ENCODE results near the gene GFPT1. TPM values are rescaled to one million over a fixed set of nuclear protein-coding genes. Genes with fewer than 3 reads are reported as not detected.
"Not testable (repeated sequence)": the region's sequence is repeated elsewhere in the genome, so short reads cannot be mapped to it uniquely, and the experiment has no call there.

The GFPT1 gene
- total RNA-seq, 1 donor from 2014 or later: 52.7 TPM

GRCh38 chr2:69424419-69424818 is 37.4 kb upstream of the GFPT1 start:
- Mint-ChIP-seq H3K36me3 (peaks cover 18% of the 10 kb centered on the region), H3K27me3 (ENCODE audit: low read depth) (no peaks in the 10 kb centered on the region), H3K4me1 (no peaks in the 10 kb centered on the region), H3K9me3 (no peaks in the 10 kb centered on the region), H3K4me3 (no peak overlapping the region), H3K27ac (no peak overlapping the region)
- no peak for DNase-seq (ENCODE audit: low spot score in 2 of 2, unreplicated experiment in 2 of 2)
- TF ChIP-seq CTCF (IDR thresholded peaks at IDR 0.05; ENCODE audit: unreplicated experiment): no peak

GRCh38 chr2:69422198-69422597 is 35.2 kb upstream of the GFPT1 start:
- no peaks in the 10 kb centered on the region for H3K27me3 Mint-ChIP-seq (ENCODE audit: low read depth)
- no peak for DNase-seq (ENCODE audit: low spot score in 2 of 2, unreplicated experiment in 2 of 2)
- H3K9me3 Mint-ChIP-seq: no peaks in the 10 kb centered on the region
- H3K4me1 Mint-ChIP-seq: no peaks in the 10 kb centered on the region
- peaks cover 22% of the 10 kb centered on the region for H3K36me3 Mint-ChIP-seq
- no peak overlapping the region for H3K27ac Mint-ChIP-seq
- H3K4me3 Mint-ChIP-seq: no peak overlapping the region
- no peak for TF ChIP-seq CTCF (IDR thresholded peaks at IDR 0.05; ENCODE audit: unreplicated experiment)

- H3K36me3 Mint-ChIP-seq: peaks cover 25% of the 10 kb centered on the region
- DNase-seq (ENCODE audit: low spot score in 2 of 2, unreplicated experiment in 2 of 2); H3K4me3 Mint-ChIP-seq; H3K4me1 Mint-ChIP-seq; H3K27me3 Mint-ChIP-seq (ENCODE audit: low read depth); H3K27ac Mint-ChIP-seq; H3K9me3 Mint-ChIP-seq: not testable (repeated sequence)
Observed at GRCh38 chr2:69419111-69419510, 32.1 kb upstream of the GFPT1 start.

- Mint-ChIP-seq H3K4me3 (no peak overlapping the region), H3K27me3 (ENCODE audit: low read depth) (no peaks in the 10 kb centered on the region)
- no peak for TF ChIP-seq CTCF (IDR thresholded peaks at IDR 0.05; ENCODE audit: unreplicated experiment)
Observed at GRCh38 chr2:69416147-69416546, 29.1 kb upstream of the GFPT1 start.

GRCh38 chr2:69411120-69411519 is 24.1 kb upstream of the GFPT1 start:
- peaks cover 8% of the 10 kb centered on the region for H3K9me3 Mint-ChIP-seq
- no peak for DNase-seq (ENCODE audit: low spot score in 2 of 2, unreplicated experiment in 2 of 2)
- H3K27me3 Mint-ChIP-seq (ENCODE audit: low read depth): no peaks in the 10 kb centered on the region
- H3K27ac Mint-ChIP-seq: no peak overlapping the region
- H3K36me3 Mint-ChIP-seq: peaks cover 22% of the 10 kb centered on the region
- no peak for TF ChIP-seq CTCF (IDR thresholded peaks at IDR 0.05; ENCODE audit: unreplicated experiment)
- no peak overlapping the region for H3K4me3 Mint-ChIP-seq
- H3K4me1 Mint-ChIP-seq: no peaks in the 10 kb centered on the region

More at GRCh38 chr2:69416147-69416546, 29.1 kb upstream of the GFPT1 start:
- Mint-ChIP-seq H3K27ac (no peak overlapping the region), H3K4me1 (no peaks in the 10 kb centered on the region), H3K36me3 (peaks cover 21% of the 10 kb centered on the region), H3K9me3 (no peaks in the 10 kb centered on the region)
- no peak for DNase-seq (ENCODE audit: low spot score in 2 of 2, unreplicated experiment in 2 of 2)

- no peak for DNase-seq (ENCODE audit: low spot score in 2 of 2, unreplicated experiment in 2 of 2)
- H3K4me1 Mint-ChIP-seq: no peaks in the 10 kb centered on the region
- peaks cover 48% of the 10 kb centered on the region for H3K36me3 Mint-ChIP-seq
- no peak for TF ChIP-seq CTCF (IDR thresholded peaks at IDR 0.05; ENCODE audit: unreplicated experiment)
- H3K9me3 Mint-ChIP-seq: peaks cover 22% of the 10 kb centered on the region
- H3K4me3 Mint-ChIP-seq: no peak overlapping the region
- no peak overlapping the region for H3K27ac Mint-ChIP-seq
- no peaks in the 10 kb centered on the region for H3K27me3 Mint-ChIP-seq (ENCODE audit: low read depth)
Observed at GRCh38 chr2:69405306-69405705, 18.3 kb upstream of the GFPT1 start.

All from mesothelial cell of epicardium (in vitro differentiated cells).